ENCODE measurements around the gene FAM83G.
"Not testable (repeated sequence)": the region's sequence is repeated elsewhere in the genome, so short reads cannot be mapped to it uniquely, and the experiment has no call there.

FAM83G gene

GRCh38 chr17:19031729-19032128 is 27.2 kb upstream of the FAM83G start:
- H3K4me3 ChIP-seq (ENCODE audit: low read depth, low read length); in situ Hi-C loops (cut with HindIII; ENCODE audit: low sequenced_read_pairs); DNase-seq (ENCODE audit: low read depth, low spot score): not testable (repeated sequence)
- TF ChIP-seq CTCF (IDR thresholded peaks at IDR 0.05; ENCODE audit: low read depth, low read length) = peak; percentile 41

GRCh38 chr17:19030771-19031449 is 26.3 kb upstream of the FAM83G start:
- DNase-seq (ENCODE audit: low read depth, low spot score); in situ Hi-C loops (cut with HindIII; ENCODE audit: low sequenced_read_pairs); H3K4me3 ChIP-seq (ENCODE audit: low read depth, low read length): not testable (repeated sequence)

GRCh38 chr17:19029740-19030139 is 25.2 kb upstream of the FAM83G start:
- H3K4me3 ChIP-seq (ENCODE audit: low read depth, low read length); in situ Hi-C loops (cut with HindIII; ENCODE audit: low sequenced_read_pairs); DNase-seq (ENCODE audit: low read depth, low spot score): not testable (repeated sequence)

- in situ Hi-C loops (cut with HindIII; ENCODE audit: low sequenced_read_pairs); H3K4me3 ChIP-seq (ENCODE audit: low read depth, low read length); DNase-seq (ENCODE audit: low read depth, low spot score): not testable (repeated sequence)
Measured at GRCh38 chr17:19028671-19029070, 24.1 kb upstream of the FAM83G start.

GRCh38 chr17:19024101-19025078 is 19.8 kb upstream of the FAM83G start:
- no peak for DNase-seq (ENCODE audit: low read depth, low spot score)
- TF ChIP-seq CTCF (IDR thresholded peaks at IDR 0.05; ENCODE audit: low read depth, low read length) = no peak
- H3K4me3 ChIP-seq (ENCODE audit: low read depth, low read length) = no peak overlapping the region
- in situ Hi-C loops (cut with HindIII; ENCODE audit: low sequenced_read_pairs) = no loop called here

- in situ Hi-C loops (cut with HindIII; ENCODE audit: low sequenced_read_pairs) = no loop called here
- H3K4me3 ChIP-seq (ENCODE audit: low read depth, low read length) = no peak overlapping the region
- no peak for TF ChIP-seq CTCF (IDR thresholded peaks at IDR 0.05; ENCODE audit: low read depth, low read length)
- no peak for DNase-seq (ENCODE audit: low read depth, low spot score)
Measured at GRCh38 chr17:19023209-19023999, 18.8 kb upstream of the FAM83G start.

- H3K4me3 ChIP-seq (ENCODE audit: low read depth, low read length) = no peak overlapping the region
- no peak for DNase-seq (ENCODE audit: low read depth, low spot score)
- in situ Hi-C loops (cut with HindIII; ENCODE audit: low sequenced_read_pairs) = no loop called here
- TF ChIP-seq CTCF (IDR thresholded peaks at IDR 0.05; ENCODE audit: low read depth, low read length) = no peak
Measured at GRCh38 chr17:19022747-19023146, 18.2 kb upstream of the FAM83G start.

Measured in astrocyte of the spinal cord (primary cell).